ENCODE data around the gene TUBA4A. TPM values are rescaled to one million over a fixed set of nuclear protein-coding genes. Genes with fewer than 3 reads are reported as not detected.

Gene TUBA4A
- total RNA-seq, 4 donors from 2014 or later: 8.0 to 24.6 (median 9.4) TPM

- peak within 1 kb of the TSS; percentile 64 to 98 (median 87) for H3K4me3 ChIP-seq
- WGBS, 2 donors: 0 to 1% methylated on average over 32 to 46 of the region's 80 CpGs
- no peaks in the 10 kb centered on the region for H3K27me3 ChIP-seq
- peak within 1 kb of the TSS; percentile 96 to 99 (median 96) for H3K27ac ChIP-seq
- no peaks in the 10 kb centered on the region for H3K9me3 ChIP-seq
- H3K4me1 ChIP-seq: peaks cover 0 to 44% (median 17%) of the 10 kb centered on the region in 4 donors
- peaks cover 0 to 56% (median 20%) of the 10 kb centered on the region in 3 donors for H3K36me3 ChIP-seq
- DNase-seq (ENCODE audit: low spot score in 2 of 2): peak; percentile 97 to 98
- TF ChIP-seq POLR2A (IDR thresholded peaks at IDR 0.05) (peak; percentile 33 to 85), EP300 (IDR thresholded peaks at IDR 0.05) (peak; percentile 59 to 97), CTCF (IDR thresholded peaks at IDR 0.05) (peak in 1 of 5 experiments; percentile 49)
These were observed 24.2 kb downstream of the TUBA4A start, which contains the start of the genes ANKZF1 and ATG9A for GRCh38 chr2:219229305-219230058. Gene ANKZF1 (plus strand): TSS chr2:219229806. CDS start chr2:219230258, 452 bp downstream. Gene ATG9A (minus strand): TSS chr2:219229636. CDS start chr2:219228024, 1,612 bp downstream.

- Histone ChIP-seq H3K36me3 (peaks cover under 1 to 56% (median 20%) of the 10 kb centered on the region in 3 donors), H3K4me1 (peaks cover 0 to 44% (median 17%) of the 10 kb centered on the region in 4 donors), H3K27ac (peak overlapping the region; percentile 96 to 99 (median 96)), H3K4me3 (peak overlapping the region; percentile 64 to 98 (median 87)), H3K9me3 (no peaks in the 10 kb centered on the region), H3K27me3 (no peaks in the 10 kb centered on the region)
- WGBS, 2 donors: 7 to 14% methylated on average over 5 to 10 of the region's 19 CpGs
- no peak for TF ChIP-seq POLR2A (IDR thresholded peaks at IDR 0.05)
- no peak for TF ChIP-seq CTCF (IDR thresholded peaks at IDR 0.05)
- no peak for TF ChIP-seq EP300 (IDR thresholded peaks at IDR 0.05)
- DNase-seq (ENCODE audit: low spot score in 2 of 2): no peak
These were observed 24.8 kb downstream of the TUBA4A start for GRCh38 chr2:219228911-219229304.

GRCh38 chr2:219228041-219228910 is 25.4 kb downstream of the TUBA4A start:
- H3K4me1 ChIP-seq: peaks cover 0 to 44% (median 17%) of the 10 kb centered on the region in 4 donors
- DNase-seq (ENCODE audit: low spot score in 2 of 2): no peak
- no peak for TF ChIP-seq EP300 (IDR thresholded peaks at IDR 0.05)
- TF ChIP-seq CTCF (IDR thresholded peaks at IDR 0.05): no peak
- no peak for TF ChIP-seq POLR2A (IDR thresholded peaks at IDR 0.05)
- H3K27ac ChIP-seq: peak overlapping the region; percentile 96 to 99 (median 96)
- peaks cover 4 to 56% (median 20%) of the 10 kb centered on the region in 3 donors for H3K36me3 ChIP-seq
- no peaks in the 10 kb centered on the region for H3K27me3 ChIP-seq
- H3K9me3 ChIP-seq: no peaks in the 10 kb centered on the region
- 35% methylated on average over 7 of the region's 7 CpGs for WGBS, 2 donors
- H3K4me3 ChIP-seq: peak overlapping the region; percentile 64 to 98 (median 87)

- H3K36me3 ChIP-seq: peaks cover 4 to 65% (median 31%) of the 10 kb centered on the region in 3 donors
- H3K4me3 ChIP-seq: no peak overlapping the region
- DNase-seq (ENCODE audit: low spot score in 2 of 2): no peak
- TF ChIP-seq POLR2A (IDR thresholded peaks at IDR 0.05) (no peak), CTCF (IDR thresholded peaks at IDR 0.05) (no peak), EP300 (IDR thresholded peaks at IDR 0.05) (no peak)
- H3K4me1 ChIP-seq: peaks cover 0 to 22% (median 12%) of the 10 kb centered on the region in 4 donors
- H3K9me3 ChIP-seq: no peaks in the 10 kb centered on the region
- 85 to 87% methylated on average over 3 of the region's 3 CpGs for WGBS, 2 donors
- H3K27ac ChIP-seq: no peak overlapping the region
- no peaks in the 10 kb centered on the region for H3K27me3 ChIP-seq
These were observed 28.4 kb downstream of the TUBA4A start for GRCh38 chr2:219225350-219225749.

All from tibial nerve (tissue), 4 donors.